Measurements from ENCODE around the gene SUCNR1. TPM values are rescaled to one million over a fixed set of nuclear protein-coding genes. Genes with fewer than 3 reads are reported as not detected.
"Not testable (repeated sequence)": the region's sequence is repeated elsewhere in the genome, so short reads cannot be mapped to it uniquely, and the experiment has no call there.

SUCNR1 gene
- polyA plus RNA-seq, 3 donors: 5.8 to 11.9 (median 7.0) TPM

DNA sequence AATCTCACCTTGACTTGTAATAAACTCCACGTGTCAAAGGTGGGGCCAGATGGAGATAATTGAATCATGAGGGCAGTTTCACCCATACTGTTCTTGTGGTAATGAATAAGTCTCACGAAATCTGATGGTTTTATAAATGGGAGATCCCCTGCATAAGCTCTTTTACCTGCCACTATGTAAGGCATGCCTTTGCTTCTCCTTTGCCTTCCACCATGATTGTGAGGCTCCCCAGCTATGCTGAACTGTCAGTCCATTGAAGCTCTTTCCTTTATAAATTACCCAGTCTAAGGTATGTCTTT lies 45.5 kb downstream of the SUCNR1 start:
- DNase-seq (ENCODE audit: extremely low read depth in 1 of 11, low read depth in 9 of 11, low spot score in 4 of 11): no peak

DNA sequence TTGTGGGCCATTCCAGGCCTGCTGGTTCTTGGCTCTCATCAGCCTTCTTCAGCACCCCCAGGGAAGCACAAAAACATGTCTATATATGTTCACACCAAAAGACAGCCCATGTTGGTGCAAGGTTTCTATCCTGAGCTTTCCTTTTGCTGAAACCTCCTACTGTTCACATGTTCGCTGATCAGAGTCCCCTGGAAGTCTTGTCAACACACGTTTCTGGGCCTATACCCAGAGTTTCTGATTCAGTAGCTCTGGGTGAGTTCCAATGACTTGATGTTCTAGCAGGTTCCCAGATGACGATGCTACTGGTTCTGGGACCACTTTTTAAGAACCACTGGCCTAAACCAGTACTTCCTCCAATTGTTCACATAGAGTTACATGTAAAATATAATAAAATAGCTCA lies 46.0 kb downstream of the SUCNR1 start:
- no peak for DNase-seq (ENCODE audit: extremely low read depth in 1 of 11, low read depth in 9 of 11, low spot score in 4 of 11)

DNA sequence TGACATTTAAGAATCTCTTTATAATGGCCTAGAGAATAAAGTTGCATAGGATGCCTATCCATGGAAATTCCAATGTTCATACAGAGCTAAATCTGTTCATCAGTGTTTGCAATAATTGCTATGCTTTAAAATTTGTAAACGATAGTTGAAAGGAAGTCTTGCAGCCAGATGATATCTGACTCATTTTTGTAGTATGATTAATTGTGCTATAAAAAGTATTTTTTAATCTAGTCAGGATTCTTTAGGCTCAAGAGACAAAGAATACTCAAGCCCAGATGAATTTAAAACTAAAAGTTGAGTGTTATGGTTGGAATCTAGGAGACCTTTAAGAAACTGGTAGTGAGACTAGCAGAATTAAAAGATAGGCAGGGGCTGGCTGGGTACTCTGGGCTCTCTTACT lies 50.5 kb downstream of the SUCNR1 start:
- no peak for DNase-seq (ENCODE audit: extremely low read depth in 1 of 11, low read depth in 9 of 11, low spot score in 4 of 11)

DNA sequence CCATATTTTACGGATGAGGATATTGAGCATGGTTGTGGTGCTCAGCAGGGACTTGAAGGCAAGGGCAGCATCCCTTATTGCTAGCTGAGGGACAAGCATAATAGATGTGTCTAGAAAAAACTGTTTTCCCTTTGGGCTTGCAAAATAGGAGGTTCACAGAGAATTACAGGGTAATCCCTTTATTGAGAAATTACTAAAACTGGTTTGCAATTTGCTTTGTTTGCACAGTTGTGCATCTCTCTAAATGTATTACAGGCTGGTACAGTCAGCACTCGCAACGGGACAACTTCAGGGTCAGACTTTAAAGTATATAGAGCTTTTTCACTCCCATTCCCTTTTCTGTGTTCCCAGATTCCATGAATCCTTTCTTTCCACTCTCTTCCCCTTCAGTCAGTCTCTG lies 51.3 kb downstream of the SUCNR1 start:
- no peak for DNase-seq (ENCODE audit: extremely low read depth in 1 of 11, low read depth in 9 of 11, low spot score in 4 of 11)

DNA sequence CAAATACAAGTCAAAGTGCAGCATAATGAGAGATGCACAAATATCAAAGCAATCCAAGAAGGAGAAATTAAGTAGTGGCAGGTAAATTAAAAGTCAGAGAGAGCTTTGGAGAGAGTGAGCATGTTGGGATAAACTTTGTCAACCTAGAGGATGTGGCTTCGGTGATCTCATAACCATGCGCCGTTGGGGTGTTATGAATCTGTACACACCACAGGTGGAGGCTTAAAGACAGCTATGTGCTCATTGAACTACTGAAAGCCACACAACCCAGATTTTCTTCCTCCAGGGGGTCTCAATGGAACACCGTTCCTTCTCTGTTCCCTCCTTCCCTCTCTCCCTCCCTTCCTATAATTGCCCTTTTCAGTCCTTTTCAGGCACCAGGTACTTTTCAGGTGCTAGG lies 52.0 kb downstream of the SUCNR1 start:
- DNase-seq (ENCODE audit: extremely low read depth in 1 of 11, low read depth in 9 of 11, low spot score in 4 of 11): no peak

DNA sequence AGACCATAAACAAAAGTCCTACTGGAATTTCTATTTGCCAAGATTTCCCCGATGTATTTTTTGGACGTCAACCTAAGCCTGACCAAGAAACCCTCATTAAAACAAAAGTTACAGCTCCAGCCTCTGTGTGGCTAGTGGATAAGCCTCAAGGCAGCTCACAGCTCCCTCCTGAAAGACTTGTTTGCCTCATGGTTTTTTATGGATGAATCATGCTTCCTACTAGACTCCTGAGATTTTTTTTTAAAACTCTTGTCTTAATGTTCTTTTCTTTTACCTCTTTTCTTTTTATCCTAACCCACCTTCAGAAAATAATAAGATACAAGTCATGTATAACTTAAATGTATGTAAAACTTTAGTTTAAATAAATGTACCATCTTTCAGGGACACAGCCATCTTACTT lies 52.4 kb downstream of the SUCNR1 start:
- no peak for DNase-seq (ENCODE audit: extremely low read depth in 1 of 11, low read depth in 9 of 11, low spot score in 4 of 11)

DNA sequence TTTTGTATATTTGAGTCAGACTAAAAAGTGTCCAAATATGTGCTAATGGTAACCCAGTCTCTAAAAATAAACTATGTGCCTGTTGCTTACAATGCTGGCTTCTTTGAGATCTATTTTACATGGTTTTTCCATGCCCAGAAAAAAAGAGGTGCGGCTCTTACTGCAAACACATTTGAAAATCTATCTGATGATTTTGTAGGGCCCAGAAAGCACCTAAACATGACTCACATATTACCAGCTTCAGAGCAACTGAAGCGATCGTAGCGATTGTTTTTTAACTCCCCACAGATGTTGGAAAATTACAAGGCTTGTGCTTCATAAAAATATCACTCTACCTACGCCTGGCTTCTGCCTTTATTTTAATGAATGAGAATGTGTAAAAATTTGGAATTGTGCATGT lies 53.5 kb downstream of the SUCNR1 start:
- DNase-seq (ENCODE audit: extremely low read depth in 1 of 11, low read depth in 9 of 11, low spot score in 4 of 11): no peak

DNA sequence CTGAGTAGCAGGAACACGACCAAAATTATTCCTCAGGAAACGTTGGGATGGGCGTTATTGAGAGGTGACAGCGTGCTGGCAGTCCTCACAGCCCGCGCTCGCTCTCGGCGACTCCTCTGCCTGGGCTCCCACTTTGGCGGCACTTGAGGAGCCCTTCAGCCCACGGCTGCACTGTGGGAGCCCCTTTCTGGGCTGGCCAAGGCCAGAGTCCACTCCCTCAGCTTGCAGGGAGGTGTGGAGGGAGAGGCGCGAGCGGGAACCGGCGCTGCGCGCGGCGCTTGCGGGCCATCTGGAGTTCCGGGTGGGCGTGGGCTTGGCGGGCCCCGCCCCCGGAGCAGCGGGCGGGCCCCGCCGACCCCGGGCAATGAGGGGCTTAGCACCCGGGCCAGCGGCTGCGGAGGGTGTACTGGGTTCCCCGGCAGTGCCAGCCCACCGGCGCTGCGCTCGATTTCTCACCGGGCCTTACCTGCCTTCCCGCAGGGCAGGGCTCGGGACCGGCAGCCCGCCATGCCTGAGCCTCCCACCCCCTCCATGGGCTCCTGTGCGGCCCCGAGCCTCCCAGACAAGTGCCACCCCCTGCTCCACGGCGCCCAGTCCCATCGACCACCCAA lies 54.6 kb downstream of the SUCNR1 start:
- DNase-seq (ENCODE audit: extremely low read depth in 1 of 11, low read depth in 9 of 11, low spot score in 4 of 11): not testable (repeated sequence)

DNA sequence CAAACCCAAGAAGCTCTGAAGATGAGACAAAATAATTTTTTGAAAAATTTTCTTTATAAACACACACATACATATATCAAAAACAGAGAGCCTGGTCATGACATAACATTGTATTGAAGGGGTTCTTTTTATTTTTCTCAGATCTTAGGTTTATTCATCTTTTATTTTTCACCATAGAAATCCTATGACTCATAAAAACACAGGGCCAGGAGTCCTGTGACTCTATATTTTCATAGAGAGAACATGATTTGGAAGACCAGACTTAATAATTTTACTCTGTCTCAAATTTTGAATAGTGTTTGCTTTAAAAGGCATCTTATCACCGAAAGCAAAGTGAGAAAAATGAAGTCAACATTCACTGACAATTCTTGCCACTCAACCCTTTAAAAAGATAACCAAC lies 57.7 kb downstream of the SUCNR1 start:
- no peak for DNase-seq (ENCODE audit: extremely low read depth in 1 of 11, low read depth in 9 of 11, low spot score in 4 of 11)

DNA sequence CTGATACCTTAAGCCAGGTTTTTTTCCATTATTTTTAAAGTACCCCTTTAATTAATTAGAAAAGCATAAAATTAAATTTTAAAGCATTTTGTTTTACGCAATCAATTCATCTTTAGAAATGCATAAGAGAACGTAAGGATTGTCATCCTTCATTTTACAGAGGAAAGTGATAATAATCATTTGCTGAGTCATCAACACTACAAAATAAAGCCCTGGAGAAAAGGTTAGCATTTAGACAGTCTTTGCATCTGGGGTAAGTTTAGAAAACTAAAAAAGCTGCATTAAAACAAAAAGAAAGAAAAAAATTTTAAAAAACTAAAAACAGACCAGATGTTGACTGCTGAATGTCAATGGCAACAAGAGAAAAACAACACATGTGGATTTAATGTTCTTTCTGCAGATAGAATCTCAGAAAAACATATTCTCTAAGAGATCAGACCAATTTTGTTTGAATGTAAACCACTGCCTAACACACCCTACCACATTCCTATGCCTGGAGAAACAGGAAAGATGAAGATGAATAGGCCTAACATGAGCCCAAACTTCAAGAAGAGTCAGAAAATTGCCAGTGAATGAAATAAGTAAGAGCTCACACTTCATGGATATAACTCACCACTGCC lies 59.9 kb downstream of the SUCNR1 start:
- DNase-seq (ENCODE audit: extremely low read depth in 1 of 11, low read depth in 9 of 11, low spot score in 4 of 11): no peak

Other genes starting within 250 kb of the SUCNR1 start
- under 1 TPM in 1 of 3 donors, not detected in 2; 0.07 TPM for gene AADACL2, start 139.7 kb upstream of the SUCNR1 start, polyA plus RNA-seq (ENCODE audit: insufficient read length in 3 of 3)
- gene AADAC, start 59.5 kb upstream of the SUCNR1 start, polyA plus RNA-seq (ENCODE audit: insufficient read length in 3 of 3): under 1 TPM; 0.09 to 0.36 (median 0.14) TPM